Activated CD4-positive, alpha-beta T cell treated with anti-CD3 and anti-CD28 coated beads, Interleukin-10, Interleukin-2, amounts not matched to agents 100 ng/mL and 50 ng/mL, durations not matched to agents 16 hours and 8 hours (primary cell): ENCODE measurements around the gene UBE2F.
"Not testable (repeated sequence)": the region's sequence is repeated elsewhere in the genome, so short reads cannot be mapped to it uniquely, and the experiment has no call there.

Experiments used
- DNase-seq: peaks from one replicate; pipeline ENCODE4 v3.0.0-alpha.2; 2020

UBE2F gene

GRCh38 chr2:238057696-238058575, 91.1 kb downstream of the UBE2F start:
- not testable (repeated sequence) for DNase-seq

- no peak for DNase-seq
Measured at GRCh38 chr2:238059505-238059904, 92.7 kb downstream of the UBE2F start.

- DNase-seq: no peak
Measured at GRCh38 chr2:238060096-238060541, 93.3 kb downstream of the UBE2F start.

GRCh38 chr2:238060542-238061314, 93.9 kb downstream of the UBE2F start, which contains the start of gene SCLY:
SCLY (plus strand) TSS chr2:238061001; CDS start chr2:238061055, 54 bp downstream.
- peak; percentile 98 for DNase-seq

GRCh38 chr2:238061315-238062202, 94.7 kb downstream of the UBE2F start:
- peak; percentile 45 for DNase-seq

GRCh38 chr2:238063414-238064189, 96.8 kb downstream of the UBE2F start:
- DNase-seq: no peak

- DNase-seq: no peak
Measured at GRCh38 chr2:238064376-238064775, 97.6 kb downstream of the UBE2F start.

- no peak for DNase-seq
Measured at GRCh38 chr2:238065071-238065846, 98.4 kb downstream of the UBE2F start.

GRCh38 chr2:238066218-238066617, 99.4 kb downstream of the UBE2F start:
- no peak for DNase-seq

- DNase-seq: peak; percentile 22
Measured at GRCh38 chr2:238066718-238067117, 99.9 kb downstream of the UBE2F start.

GRCh38 chr2:238067939-238068338, 101.1 kb downstream of the UBE2F start:
- DNase-seq: no peak

GRCh38 chr2:238069021-238069709, 102.4 kb downstream of the UBE2F start:
- no peak for DNase-seq

- no peak for DNase-seq
Measured at GRCh38 chr2:238069877-238070276, 103.1 kb downstream of the UBE2F start.

- no peak for DNase-seq
Measured at GRCh38 chr2:238075397-238075796, 108.6 kb downstream of the UBE2F start.

- no peak for DNase-seq
Measured at GRCh38 chr2:238077292-238077691, 110.5 kb downstream of the UBE2F start.

GRCh38 chr2:238079874-238080327, 113.1 kb downstream of the UBE2F start:
- DNase-seq: no peak

GRCh38 chr2:238080518-238080917, 113.7 kb downstream of the UBE2F start:
- no peak for DNase-seq

- DNase-seq: no peak
Measured at GRCh38 chr2:238081150-238081549, 114.3 kb downstream of the UBE2F start.

- DNase-seq: no peak
Measured at GRCh38 chr2:238081561-238081960, 114.7 kb downstream of the UBE2F start.

- DNase-seq: no peak
Measured at GRCh38 chr2:238082151-238082550, 115.3 kb downstream of the UBE2F start.
